ENCODE measurements around the gene MSX1. TPM values are rescaled to one million over a fixed set of nuclear protein-coding genes. Genes with fewer than 3 reads are reported as not detected.

The MSX1 gene
- total RNA-seq, 1 experiment from 2014 or later = 4.7 TPM

- no peak for TF ChIP-seq EZH2 (IDR thresholded peaks at IDR 0.05; ENCODE audit: borderline replicate concordance, low read depth, low read length, poor library complexity, severe bottlenecking)
- no peak for TF ChIP-seq CTCF (conservative IDR thresholded peaks at IDR 0.05; ENCODE audit: low read depth, low read length)
- no peak for DNase-seq (ENCODE audit: low spot score)
- ChIA-PET CTCF (no interaction called here), POLR2A (ENCODE audit: low non-redundant PET) (no interaction called here)
- H3K4me1 ChIP-seq (ENCODE audit: insufficient read depth, low read length, poor library complexity, severe bottlenecking) = no peaks in the 10 kb centered on the region
- peaks cover 13% of the 10 kb centered on the region for H3K27me3 ChIP-seq (replicated peaks; ENCODE audit: insufficient read depth, low read depth, low read length, poor library complexity)
- H3K9me3 ChIP-seq (ENCODE audit: low read depth, low read length, poor library complexity, severe bottlenecking) = no peaks in the 10 kb centered on the region
- intact Hi-C loops (cut with micrococcal nuclease; ENCODE audit: unreplicated experiment) = loop anchor here (5.0 kb wide), 1 partner anchor 397 kb away; no protein-coding TSS in a partner anchor
- H3K27ac ChIP-seq (ENCODE audit: low read depth, low read length, poor library complexity, severe bottlenecking) = no peak overlapping the region
- BruUV-seq (replicated peaks) = no TSS peak
- H3K4me3 ChIP-seq (ENCODE audit: low read depth, low read length, poor library complexity, severe bottlenecking) = no peak overlapping the region
- H3K36me3 ChIP-seq (ENCODE audit: insufficient read depth, low read length, poor library complexity, severe bottlenecking) = no peaks in the 10 kb centered on the region
These were observed 25.1 kb downstream of the MSX1 start for GRCh38 chr4:4884611-4885010.

GRCh38 chr4:4887426-4887825 lies 28.0 kb downstream of the MSX1 start:
- H3K27me3 ChIP-seq (replicated peaks; ENCODE audit: insufficient read depth, low read depth, low read length, poor library complexity) = peaks cover 13% of the 10 kb centered on the region
- intact Hi-C loops (cut with micrococcal nuclease; ENCODE audit: unreplicated experiment) = no loop called here
- no peaks in the 10 kb centered on the region for H3K4me1 ChIP-seq (ENCODE audit: insufficient read depth, low read length, poor library complexity, severe bottlenecking)
- H3K27ac ChIP-seq (ENCODE audit: low read depth, low read length, poor library complexity, severe bottlenecking) = no peak overlapping the region
- no TSS peak for BruUV-seq (replicated peaks)
- ChIA-PET CTCF (no interaction called here), POLR2A (ENCODE audit: low non-redundant PET) (no interaction called here)
- no peaks in the 10 kb centered on the region for H3K9me3 ChIP-seq (ENCODE audit: low read depth, low read length, poor library complexity, severe bottlenecking)
- no peak overlapping the region for H3K4me3 ChIP-seq (ENCODE audit: low read depth, low read length, poor library complexity, severe bottlenecking)
- no peak for DNase-seq (ENCODE audit: low spot score)
- H3K36me3 ChIP-seq (ENCODE audit: insufficient read depth, low read length, poor library complexity, severe bottlenecking) = no peaks in the 10 kb centered on the region
- no peak for TF ChIP-seq EZH2 (IDR thresholded peaks at IDR 0.05; ENCODE audit: borderline replicate concordance, low read depth, low read length, poor library complexity, severe bottlenecking)

- Histone ChIP-seq H3K9me3 (ENCODE audit: low read depth, low read length, poor library complexity, severe bottlenecking) (no peaks in the 10 kb centered on the region), H3K4me3 (ENCODE audit: low read depth, low read length, poor library complexity, severe bottlenecking) (no peak overlapping the region), H3K4me1 (ENCODE audit: insufficient read depth, low read length, poor library complexity, severe bottlenecking) (no peaks in the 10 kb centered on the region), H3K27me3 (replicated peaks; ENCODE audit: insufficient read depth, low read depth, low read length, poor library complexity) (peaks cover 13% of the 10 kb centered on the region), H3K36me3 (ENCODE audit: insufficient read depth, low read length, poor library complexity, severe bottlenecking) (no peaks in the 10 kb centered on the region), H3K27ac (ENCODE audit: low read depth, low read length, poor library complexity, severe bottlenecking) (no peak overlapping the region)
- intact Hi-C loops (cut with micrococcal nuclease; ENCODE audit: unreplicated experiment) = no loop called here
- ChIA-PET POLR2A (ENCODE audit: low non-redundant PET) (no interaction called here), CTCF (no interaction called here)
- no peak for DNase-seq (ENCODE audit: low spot score)
- TF ChIP-seq EZH2 (IDR thresholded peaks at IDR 0.05; ENCODE audit: borderline replicate concordance, low read depth, low read length, poor library complexity, severe bottlenecking) (no peak), CTCF (conservative IDR thresholded peaks at IDR 0.05; ENCODE audit: low read depth, low read length) (no peak)
- BruUV-seq (replicated peaks) = no TSS peak
These were observed 29.2 kb downstream of the MSX1 start for GRCh38 chr4:4888695-4889094.

- H3K9me3 ChIP-seq (ENCODE audit: low read depth, low read length, poor library complexity, severe bottlenecking) = no peaks in the 10 kb centered on the region
- H3K4me1 ChIP-seq (ENCODE audit: insufficient read depth, low read length, poor library complexity, severe bottlenecking) = no peaks in the 10 kb centered on the region
- DNase-seq (ENCODE audit: low spot score) = no peak
- no TSS peak for BruUV-seq (replicated peaks)
- POLR2A ChIA-PET (ENCODE audit: low non-redundant PET) = no interaction called here
- H3K4me3 ChIP-seq (ENCODE audit: low read depth, low read length, poor library complexity, severe bottlenecking) = no peak overlapping the region
- TF ChIP-seq EZH2 (IDR thresholded peaks at IDR 0.05; ENCODE audit: borderline replicate concordance, low read depth, low read length, poor library complexity, severe bottlenecking) = no peak
- no peak for TF ChIP-seq CTCF (conservative IDR thresholded peaks at IDR 0.05; ENCODE audit: low read depth, low read length)
- no peak overlapping the region for H3K27ac ChIP-seq (ENCODE audit: low read depth, low read length, poor library complexity, severe bottlenecking)
- intact Hi-C loops (cut with micrococcal nuclease; ENCODE audit: unreplicated experiment) = no loop called here
- no peaks in the 10 kb centered on the region for H3K36me3 ChIP-seq (ENCODE audit: insufficient read depth, low read length, poor library complexity, severe bottlenecking)
- CTCF ChIA-PET = no interaction called here
- H3K27me3 ChIP-seq (replicated peaks; ENCODE audit: insufficient read depth, low read depth, low read length, poor library complexity) = peaks cover 13% of the 10 kb centered on the region
These were observed 30.3 kb downstream of the MSX1 start for GRCh38 chr4:4889781-4890180.
